Stomach (tissue), 4 donors: ENCODE data around the gene GAPVD1.

Experiments
- CTCF ChIP-seq, 7 experiments: fragments of 450-650 bp in 4 of 7; fragments of 200-600 bp in 3 of 7; sonication (generic) in 3 of 7; IDR thresholded peaks; one replicate each; pipeline ENCODE4 v1.5.1; 2016 to 2019; ENCODE audit warnings: antibody characterized with exemption in 7 of 7, control low read depth in 2 of 7, mild to moderate bottlenecking in 1 of 7
- POLR2AphosphoS5 ChIP-seq, 3 donors: sonication (generic); formaldehyde crosslinking; IDR thresholded peaks; one replicate each; pipeline ENCODE4 v1.6.1; 2016; ENCODE audit warnings: antibody characterized with exemption in 3 of 3

- TF ChIP-seq CTCF (IDR thresholded peaks at IDR 0.05) (no peak), POLR2AphosphoS5 (IDR thresholded peaks at IDR 0.05) (no peak)
Observed at GRCh38 chr9:125377584-125378250, 116.1 kb downstream of the GAPVD1 start.
